ENCODE data around the gene BOLA1. TPM values are rescaled to one million over a fixed set of nuclear protein-coding genes. Genes with fewer than 3 reads are reported as not detected.

The BOLA1 gene
- total and polyA plus RNA-seq, 2 experiments from 2014 or later, result 18.4 to 26.2 TPM

DNA sequence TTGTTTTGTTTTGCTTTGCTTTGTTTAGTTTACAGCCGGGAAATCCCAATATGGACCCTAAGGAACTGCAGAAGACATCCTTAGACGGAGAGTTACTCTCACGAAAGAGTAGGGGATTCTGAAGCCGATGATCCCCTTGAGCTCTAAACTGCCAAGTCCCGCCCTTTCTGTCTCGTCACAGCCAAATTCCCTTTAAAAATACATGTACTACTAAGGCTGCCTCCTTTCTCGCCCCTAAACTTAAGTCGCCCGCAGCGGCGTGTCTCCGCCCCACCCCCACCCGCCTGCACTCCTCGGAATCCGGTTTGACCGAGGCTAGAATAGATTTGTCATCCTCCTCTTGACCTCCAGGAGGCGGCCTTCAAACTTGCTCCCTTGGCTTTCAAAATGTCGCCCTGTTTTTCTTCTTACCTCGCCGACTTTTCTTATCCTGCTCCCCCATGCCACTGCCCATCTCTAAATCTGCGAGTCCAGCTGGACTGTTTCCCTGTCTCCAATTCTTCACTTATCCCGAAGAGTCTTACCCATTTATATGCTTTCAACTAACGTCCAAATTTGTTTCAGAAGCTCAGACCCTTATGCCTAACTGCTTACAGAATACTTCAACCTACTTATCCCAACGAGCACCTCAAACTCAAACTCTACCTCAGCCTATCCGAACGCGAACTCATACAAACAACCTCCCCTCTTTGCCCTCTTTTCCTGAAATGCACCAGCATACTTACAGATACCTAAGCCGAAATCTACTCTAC is 10.9 kb upstream of the BOLA1 start (continued):
- TF ChIP-seq, protein P1, sequence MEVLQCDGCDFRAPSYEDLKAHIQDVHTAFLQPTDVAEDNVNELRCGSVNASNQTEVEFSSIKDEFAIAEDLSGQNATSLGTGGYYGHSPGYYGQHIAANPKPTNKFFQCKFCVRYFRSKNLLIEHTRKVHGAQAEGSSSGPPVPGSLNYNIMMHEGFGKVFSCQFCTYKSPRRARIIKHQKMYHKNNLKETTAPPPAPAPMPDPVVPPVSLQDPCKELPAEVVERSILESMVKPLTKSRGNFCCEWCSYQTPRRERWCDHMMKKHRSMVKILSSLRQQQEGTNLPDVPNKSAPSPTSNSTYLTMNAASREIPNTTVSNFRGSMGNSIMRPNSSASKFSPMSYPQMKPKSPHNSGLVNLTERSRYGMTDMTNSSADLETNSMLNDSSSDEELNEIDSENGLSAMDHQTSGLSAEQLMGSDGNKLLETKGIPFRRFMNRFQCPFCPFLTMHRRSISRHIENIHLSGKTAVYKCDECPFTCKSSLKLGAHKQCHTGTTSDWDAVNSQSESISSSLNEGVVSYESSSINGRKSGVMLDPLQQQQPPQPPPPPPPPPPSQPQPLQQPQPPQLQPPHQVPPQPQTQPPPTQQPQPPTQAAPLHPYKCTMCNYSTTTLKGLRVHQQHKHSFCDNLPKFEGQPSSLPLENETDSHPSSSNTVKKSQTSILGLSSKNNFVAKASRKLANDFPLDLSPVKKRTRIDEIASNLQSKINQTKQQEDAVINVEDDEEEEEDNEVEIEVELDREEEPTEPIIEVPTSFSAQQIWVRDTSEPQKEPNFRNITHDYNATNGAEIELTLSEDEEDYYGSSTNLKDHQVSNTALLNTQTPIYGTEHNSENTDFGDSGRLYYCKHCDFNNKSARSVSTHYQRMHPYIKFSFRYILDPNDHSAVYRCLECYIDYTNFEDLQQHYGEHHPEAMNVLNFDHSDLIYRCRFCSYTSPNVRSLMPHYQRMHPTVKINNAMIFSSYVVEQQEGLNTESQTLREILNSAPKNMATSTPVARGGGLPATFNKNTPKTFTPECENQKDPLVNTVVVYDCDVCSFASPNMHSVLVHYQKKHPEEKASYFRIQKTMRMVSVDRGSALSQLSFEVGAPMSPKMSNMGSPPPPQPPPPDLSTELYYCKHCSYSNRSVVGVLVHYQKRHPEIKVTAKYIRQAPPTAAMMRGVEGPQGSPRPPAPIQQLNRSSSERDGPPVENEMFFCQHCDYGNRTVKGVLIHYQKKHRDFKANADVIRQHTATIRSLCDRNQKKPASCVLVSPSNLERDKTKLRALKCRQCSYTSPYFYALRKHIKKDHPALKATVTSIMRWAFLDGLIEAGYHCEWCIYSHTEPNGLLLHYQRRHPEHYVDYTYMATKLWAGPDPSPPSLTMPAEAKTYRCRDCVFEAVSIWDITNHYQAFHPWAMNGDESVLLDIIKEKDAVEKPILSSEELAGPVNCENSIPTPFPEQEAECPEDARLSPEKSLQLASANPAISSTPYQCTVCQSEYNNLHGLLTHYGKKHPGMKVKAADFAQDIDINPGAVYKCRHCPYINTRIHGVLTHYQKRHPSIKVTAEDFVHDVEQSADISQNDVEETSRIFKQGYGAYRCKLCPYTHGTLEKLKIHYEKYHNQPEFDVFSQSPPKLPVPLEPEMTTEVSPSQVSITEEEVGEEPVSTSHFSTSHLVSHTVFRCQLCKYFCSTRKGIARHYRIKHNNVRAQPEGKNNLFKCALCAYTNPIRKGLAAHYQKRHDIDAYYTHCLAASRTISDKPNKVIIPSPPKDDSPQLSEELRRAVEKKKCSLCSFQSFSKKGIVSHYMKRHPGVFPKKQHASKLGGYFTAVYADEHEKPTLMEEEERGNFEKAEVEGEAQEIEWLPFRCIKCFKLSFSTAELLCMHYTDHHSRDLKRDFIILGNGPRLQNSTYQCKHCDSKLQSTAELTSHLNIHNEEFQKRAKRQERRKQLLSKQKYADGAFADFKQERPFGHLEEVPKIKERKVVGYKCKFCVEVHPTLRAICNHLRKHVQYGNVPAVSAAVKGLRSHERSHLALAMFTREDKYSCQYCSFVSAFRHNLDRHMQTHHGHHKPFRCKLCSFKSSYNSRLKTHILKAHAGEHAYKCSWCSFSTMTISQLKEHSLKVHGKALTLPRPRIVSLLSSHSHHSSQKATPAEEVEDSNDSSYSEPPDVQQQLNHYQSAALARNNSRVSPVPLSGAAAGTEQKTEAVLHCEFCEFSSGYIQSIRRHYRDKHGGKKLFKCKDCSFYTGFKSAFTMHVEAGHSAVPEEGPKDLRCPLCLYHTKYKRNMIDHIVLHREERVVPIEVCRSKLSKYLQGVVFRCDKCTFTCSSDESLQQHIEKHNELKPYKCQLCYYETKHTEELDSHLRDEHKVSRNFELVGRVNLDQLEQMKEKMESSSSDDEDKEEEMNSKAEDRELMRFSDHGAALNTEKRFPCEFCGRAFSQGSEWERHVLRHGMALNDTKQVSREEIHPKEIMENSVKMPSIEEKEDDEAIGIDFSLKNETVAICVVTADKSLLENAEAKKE (CRISPR knock-in tag; IDR thresholded peaks at IDR 0.05), result no peak
- TF ChIP-seq CREB1 (CRISPR knock-in tag; IDR thresholded peaks at IDR 0.05; ENCODE audit: low read depth), result peak; percentile 56
- TF ChIP-seq, protein P2, sequence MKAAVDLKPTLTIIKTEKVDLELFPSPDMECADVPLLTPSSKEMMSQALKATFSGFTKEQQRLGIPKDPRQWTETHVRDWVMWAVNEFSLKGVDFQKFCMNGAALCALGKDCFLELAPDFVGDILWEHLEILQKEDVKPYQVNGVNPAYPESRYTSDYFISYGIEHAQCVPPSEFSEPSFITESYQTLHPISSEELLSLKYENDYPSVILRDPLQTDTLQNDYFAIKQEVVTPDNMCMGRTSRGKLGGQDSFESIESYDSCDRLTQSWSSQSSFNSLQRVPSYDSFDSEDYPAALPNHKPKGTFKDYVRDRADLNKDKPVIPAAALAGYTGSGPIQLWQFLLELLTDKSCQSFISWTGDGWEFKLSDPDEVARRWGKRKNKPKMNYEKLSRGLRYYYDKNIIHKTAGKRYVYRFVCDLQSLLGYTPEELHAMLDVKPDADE (IDR thresholded peaks at IDR 0.05), result 0 out of 2 replicates have a peak, but pooled peaks have one; percentile 27
- TF ChIP-seq, protein P3, sequence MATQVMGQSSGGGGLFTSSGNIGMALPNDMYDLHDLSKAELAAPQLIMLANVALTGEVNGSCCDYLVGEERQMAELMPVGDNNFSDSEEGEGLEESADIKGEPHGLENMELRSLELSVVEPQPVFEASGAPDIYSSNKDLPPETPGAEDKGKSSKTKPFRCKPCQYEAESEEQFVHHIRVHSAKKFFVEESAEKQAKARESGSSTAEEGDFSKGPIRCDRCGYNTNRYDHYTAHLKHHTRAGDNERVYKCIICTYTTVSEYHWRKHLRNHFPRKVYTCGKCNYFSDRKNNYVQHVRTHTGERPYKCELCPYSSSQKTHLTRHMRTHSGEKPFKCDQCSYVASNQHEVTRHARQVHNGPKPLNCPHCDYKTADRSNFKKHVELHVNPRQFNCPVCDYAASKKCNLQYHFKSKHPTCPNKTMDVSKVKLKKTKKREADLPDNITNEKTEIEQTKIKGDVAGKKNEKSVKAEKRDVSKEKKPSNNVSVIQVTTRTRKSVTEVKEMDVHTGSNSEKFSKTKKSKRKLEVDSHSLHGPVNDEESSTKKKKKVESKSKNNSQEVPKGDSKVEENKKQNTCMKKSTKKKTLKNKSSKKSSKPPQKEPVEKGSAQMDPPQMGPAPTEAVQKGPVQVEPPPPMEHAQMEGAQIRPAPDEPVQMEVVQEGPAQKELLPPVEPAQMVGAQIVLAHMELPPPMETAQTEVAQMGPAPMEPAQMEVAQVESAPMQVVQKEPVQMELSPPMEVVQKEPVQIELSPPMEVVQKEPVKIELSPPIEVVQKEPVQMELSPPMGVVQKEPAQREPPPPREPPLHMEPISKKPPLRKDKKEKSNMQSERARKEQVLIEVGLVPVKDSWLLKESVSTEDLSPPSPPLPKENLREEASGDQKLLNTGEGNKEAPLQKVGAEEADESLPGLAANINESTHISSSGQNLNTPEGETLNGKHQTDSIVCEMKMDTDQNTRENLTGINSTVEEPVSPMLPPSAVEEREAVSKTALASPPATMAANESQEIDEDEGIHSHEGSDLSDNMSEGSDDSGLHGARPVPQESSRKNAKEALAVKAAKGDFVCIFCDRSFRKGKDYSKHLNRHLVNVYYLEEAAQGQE (IDR thresholded peaks at IDR 0.05; ENCODE audit: unreplicated experiment), result no peak
